SW480 (cell line): ENCODE measurements around the gene SLC26A4.
"Not testable (repeated sequence)": the region's sequence is repeated elsewhere in the genome, so short reads cannot be mapped to it uniquely, and the experiment has no call there.

Experiments
- DNase-seq: peaks from one replicate; pipeline ENCODE4 v3.0.0-alpha.2; 2016; ENCODE audit warnings: low spot score

Gene SLC26A4

DNA sequence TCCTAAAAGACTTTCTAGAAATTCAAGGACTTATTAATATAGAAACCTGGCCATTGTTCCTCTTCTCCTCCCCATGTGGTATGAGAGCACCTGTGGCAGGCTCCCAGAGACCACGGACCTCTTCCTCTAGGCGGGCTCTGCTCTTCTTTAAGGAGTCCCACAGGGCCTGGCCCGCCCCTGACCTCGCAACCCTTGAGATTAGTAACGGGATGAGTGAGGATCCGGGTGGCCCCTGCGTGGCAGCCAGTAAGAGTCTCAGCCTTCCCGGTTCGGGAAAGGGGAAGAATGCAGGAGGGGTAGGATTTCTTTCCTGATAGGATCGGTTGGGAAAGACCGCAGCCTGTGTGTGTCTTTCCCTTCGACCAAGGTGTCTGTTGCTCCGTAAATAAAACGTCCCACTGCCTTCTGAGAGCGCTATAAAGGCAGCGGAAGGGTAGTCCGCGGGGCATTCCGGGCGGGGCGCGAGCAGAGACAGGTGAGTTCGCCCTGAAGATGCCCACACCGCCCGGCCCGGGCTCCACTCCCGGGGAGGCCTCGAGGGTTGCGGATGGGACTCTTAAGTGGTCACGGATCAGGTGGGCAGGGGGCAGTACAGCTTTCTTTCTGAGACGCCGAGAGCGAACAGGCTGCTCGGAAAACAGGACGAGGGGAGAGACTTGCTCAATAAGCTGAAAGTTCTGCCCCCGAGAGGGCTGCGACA lies at the start of gene SLC26A4:
Gene SLC26A4, plus strand, starts transcription at position 448 of the 700 bp plus-strand sequence. CDS start 814 bp downstream, outside the sequence.
- DNase-seq: peak; percentile 65

DNA sequence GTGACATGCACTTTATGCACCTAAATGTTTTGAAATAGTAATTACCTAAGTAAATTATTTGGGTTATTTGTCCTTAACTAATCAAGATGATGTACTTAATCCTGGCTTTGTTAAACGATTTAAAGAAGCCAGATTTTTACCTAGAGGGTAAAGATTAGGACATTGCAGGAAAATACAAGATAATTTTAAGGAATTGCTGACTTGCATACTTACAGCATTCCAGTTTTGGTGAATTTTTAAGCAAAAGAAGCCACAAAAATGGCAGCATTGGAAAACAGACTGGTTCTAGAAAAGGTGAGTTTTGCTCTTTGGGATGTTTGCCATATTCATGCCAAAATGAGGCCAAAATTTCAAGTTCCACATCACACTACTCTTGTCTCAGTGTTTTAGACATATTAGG lies 47.2 kb upstream of the SLC26A4 start:
- no peak for DNase-seq

DNA sequence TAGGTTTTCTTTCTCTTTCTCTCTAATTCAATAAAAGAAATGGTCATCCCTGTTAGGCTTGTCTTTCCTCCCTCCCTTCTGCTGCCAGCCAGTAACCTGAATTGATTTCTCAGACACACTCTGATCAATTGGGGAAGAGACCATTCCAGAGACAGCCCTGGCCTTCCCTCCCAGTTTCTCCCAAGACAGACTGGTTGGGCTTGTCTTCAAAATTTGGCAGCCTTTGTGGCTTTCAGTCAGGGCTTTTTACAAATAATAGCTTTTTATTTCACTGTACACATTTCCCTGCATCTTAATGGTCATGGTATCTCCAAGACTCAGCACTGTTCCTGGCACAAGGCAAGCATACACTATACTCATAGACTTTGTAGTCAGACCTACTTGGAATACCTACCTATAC lies 46.7 kb upstream of the SLC26A4 start:
- DNase-seq: no peak

DNA sequence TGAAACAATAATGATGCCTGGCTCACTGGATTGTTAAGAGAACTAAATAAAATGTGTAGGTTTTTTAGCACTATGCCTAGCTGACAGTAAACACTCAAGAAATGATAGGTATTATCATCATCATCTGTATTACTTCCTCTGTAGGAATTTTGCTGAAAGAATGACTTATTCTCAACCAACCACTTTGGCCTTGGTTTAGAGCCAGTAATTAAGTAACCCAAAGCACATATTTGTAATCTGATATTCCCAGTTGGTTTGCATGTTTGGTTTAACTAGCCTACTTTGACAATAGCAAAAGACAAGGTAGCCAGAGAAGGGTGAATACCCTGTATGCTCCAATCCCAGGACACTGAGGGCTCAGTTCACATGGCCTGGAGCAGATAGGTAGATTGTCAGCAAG lies 46.2 kb upstream of the SLC26A4 start:
- no peak for DNase-seq

DNA sequence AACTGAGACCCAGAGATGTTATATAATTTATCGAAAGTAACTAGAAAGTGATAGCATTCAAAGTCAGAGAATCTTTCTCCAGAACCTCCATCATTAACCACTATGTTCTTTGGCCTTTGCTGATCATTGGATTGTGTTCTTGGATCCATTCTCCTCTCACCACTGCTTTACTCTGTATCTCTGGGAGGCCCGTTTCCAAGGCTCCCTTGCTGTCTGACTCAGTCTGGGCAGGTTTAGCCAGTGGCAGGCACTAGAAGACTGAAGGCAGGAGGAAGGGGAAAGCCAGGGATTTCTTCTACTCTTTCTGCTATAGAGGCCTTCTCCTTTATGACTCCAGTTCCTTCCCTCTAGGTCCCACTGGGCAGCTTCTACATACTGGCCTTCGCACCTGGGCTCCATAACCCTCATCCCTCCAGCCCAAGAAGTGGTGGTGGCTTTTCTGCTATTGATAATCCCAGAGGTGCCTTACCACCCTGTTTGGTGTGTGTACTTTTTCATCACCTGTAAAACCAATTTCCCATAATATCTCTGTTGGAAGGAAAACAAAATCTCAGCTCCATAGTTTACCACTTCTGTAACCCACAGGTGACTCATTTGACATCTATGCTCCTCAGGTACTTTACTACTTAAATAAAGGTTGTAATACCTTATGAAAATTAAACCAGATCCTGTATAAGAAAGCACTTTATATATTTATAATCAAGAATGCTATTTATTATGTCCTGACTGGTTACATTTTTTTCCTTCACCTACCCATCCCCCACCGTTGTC lies 44.5 kb upstream of the SLC26A4 start:
- DNase-seq: no peak

DNA sequence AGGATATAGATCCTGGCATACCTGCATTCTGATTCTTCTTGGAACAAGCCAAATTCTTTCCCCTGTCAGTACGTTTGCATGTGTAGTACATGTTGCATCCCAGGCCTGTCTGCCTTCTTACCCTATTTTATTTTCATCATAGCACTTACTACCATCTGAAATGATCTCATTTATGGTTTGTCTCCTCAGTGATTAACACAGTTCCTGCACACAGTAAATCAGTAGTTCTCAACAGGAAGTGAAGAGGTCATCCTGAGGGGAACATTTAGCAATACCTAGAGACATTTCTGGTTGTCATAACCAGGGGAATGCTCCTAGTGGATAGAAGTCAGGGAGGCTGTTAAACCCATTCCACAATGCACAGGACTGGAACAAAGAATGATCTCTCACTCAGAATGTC lies 38.2 kb upstream of the SLC26A4 start:
- DNase-seq: no peak

DNA sequence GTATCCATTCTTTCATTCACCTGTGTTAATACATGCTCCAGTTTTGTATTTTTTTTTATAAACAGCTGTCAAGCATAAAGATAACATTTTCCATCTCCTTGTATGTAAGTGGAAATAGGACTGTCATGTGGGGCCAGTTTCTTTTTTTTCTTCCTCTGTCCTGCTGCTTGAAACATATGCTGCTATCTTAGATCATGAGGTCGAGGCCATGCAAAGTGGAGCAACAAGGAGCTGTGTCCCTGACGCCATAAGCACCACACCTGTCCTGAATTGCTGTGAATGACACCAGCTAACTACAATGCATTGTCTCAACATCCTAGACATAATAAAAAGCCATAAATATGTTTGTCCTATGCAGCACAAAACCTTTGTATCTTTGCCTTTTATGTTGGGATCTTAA lies 37.7 kb upstream of the SLC26A4 start:
- DNase-seq: no peak

DNA sequence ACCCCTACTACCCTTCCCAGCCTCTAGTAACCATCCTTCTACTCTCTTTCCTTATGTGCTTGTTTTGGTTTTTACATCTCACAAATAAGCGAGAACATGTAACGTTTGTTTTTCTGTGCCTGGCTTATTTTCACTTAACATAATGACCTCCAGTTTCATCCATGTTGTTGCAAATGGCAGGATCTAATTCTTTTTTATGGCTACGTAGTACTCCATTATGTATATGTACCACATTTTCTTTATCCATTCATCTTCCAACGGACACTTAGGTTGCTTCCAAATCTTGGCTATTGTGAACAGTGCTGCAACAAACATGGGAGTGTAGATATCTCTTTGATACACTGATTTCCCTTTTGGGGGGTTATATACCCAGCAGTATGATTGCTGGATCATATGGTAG lies 33.6 kb upstream of the SLC26A4 start:
- no peak for DNase-seq

DNA sequence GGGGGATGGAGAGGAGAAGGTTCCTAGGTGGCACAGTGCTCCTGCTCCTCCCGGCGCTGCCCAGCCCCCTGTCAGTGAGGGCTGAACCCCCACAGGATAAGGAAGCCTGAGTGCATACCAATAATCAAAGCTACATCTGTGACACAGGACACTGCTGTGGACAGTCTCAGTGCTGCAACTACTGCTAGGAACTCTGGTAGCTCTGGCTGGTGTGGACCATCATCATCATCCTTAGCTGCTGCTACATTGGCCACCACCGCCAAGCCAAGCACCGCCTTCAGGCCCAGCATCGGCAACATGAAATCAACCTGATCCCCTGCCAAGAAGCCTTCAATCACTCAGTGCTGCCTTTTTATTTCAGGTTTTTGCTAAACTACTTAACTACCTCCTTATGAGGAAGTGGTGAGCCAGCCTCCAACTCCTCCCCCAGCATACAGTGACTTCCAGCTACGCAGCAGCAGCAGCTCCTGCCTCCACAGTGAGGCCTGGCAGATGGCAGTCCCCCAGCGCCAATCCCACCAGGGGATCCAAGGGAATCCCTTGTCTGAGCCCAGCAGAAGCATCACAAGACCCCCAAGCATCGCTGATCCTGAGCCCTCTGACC lies 32.1 kb upstream of the SLC26A4 start:
- DNase-seq: no peak

DNA sequence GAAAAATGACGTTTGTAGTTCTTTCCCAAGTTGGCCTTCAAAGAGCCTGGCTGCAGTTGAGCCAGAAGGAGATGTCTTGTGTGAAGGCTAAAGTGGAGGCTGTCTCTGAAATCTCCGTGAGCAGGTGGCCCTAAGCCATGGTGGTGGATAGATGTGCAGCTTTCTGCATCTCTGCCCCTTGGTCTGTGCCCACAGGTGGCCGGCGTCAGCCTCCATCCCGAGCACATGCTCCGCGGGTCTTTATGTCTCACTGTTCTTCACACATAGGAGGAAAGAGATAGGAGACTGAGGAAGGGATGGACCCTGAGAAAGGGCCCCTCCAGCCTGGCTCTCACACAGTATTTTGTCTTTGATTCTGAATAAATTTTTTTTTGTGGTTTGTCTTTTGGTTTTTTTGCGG lies 30.3 kb upstream of the SLC26A4 start:
- no peak for DNase-seq

DNA sequence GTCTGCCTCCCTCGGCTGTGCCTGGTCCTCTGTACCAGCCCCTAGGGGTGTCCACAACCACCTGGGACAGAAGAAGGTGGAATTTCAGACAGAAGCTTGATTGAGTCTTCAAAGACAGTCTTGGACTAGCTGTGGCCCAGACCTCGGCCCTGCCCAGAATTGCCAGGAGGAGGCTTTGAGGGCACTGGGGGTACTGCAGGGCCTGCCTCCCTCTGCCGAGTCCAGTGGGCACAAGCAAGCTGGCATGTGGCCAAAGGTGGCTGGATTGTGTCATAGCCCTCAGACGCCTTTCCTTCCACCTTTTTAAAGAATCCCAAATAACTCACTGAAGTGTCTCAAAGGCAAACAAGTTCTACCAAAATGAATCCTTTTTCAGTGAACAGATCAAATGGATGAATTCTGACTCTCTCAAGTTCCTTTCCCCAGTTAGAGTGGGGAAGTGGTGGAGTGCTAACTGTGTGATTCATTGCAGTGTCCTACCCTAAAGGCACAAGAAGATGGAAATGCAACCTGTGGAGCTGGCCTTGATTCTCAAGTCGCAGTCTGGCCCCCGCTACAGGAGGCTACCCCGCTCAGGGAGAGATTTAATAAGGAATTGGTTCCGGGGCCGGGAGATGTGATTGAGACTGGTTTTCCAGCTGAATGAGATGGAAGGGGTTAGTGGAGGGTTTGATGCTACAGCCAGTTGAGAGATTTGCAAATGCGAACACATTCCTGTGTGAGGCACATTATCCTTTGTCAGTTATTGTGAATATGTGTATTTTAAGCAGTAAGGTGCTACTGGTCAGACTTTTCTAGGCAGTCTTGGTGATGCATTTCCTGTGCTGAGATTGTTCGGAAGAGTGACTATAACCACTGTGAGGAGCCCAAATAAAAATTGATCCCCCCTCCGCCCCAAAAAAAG lies 28.8 kb upstream of the SLC26A4 start:
- DNase-seq: no peak

DNA sequence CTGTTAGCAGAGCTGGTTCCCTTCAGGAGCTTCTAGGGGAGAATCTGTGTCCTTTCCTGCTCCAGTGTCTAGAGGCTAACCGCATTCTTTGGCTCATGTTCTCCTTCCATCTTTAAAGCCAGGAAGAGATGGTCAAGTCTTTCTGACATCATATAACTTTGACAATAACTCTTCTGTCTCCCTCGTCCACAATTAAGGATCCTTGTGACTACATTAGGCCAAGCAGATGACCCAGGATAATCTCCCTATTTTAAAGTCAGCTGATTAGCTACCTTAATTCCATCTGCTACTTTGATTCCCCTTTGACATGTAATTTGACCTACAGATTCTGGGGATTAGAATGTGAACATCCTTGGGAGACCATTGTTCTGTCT lies 28.1 kb upstream of the SLC26A4 start:
- no peak for DNase-seq

DNA sequence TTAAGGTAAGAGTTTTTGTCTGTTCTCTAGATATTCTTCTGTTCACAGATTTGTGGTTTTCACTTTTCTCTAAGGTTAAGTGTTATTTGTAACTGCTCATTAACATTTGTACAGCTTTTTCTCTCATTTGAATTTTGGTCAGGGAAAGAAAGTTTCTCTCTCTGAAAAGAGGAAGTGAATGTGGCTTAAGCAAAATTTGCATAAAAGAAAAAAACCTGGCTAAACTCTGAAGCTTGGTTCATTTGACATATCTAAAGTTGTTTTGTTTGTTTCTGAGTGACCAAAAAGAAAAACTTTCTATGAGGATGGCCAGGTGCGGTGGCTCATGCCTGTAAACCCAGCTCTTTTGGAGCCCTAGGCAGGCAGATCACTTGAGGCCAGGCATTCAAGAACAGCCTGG lies 22.0 kb upstream of the SLC26A4 start:
- DNase-seq: no peak

DNA sequence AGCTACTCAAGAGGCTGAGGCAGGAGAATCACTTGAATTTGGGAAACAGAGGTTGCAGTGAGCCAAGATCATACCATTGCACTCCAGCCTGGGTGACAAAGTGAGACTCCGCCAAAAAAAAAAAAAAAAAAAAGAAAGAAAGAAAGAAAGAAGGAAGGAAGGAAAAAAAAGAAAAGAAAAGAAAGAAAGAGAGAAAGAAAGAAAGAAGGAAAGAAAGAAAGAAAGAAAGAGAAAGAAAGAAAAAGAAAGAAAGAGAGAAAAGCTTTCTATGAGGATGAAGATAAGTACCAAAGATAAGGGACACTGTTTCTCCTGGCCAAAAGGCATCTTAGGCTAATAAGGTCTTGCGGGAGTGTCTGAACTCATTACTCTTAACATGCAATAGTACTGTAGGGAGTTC lies 21.6 kb upstream of the SLC26A4 start:
- not testable (repeated sequence) for DNase-seq

DNA sequence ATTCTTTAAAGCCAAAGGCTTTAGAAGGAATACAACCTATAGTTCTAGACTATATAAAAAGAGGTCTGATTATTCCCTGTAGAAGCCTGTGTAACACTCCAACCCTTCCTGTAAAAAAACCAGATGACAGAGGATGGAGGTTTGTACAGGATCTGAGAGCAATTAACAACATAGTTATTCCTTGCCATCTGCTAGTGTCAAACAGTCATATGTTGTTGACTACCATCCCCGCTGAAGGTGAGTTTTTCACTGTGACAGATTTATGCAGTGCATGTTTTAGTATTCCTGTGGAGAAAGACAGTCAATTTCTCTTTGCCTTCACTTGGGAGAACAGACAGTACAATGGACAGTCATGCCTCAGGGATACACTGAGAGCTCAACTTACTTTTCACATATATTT lies 19.0 kb upstream of the SLC26A4 start:
- DNase-seq: no peak

DNA sequence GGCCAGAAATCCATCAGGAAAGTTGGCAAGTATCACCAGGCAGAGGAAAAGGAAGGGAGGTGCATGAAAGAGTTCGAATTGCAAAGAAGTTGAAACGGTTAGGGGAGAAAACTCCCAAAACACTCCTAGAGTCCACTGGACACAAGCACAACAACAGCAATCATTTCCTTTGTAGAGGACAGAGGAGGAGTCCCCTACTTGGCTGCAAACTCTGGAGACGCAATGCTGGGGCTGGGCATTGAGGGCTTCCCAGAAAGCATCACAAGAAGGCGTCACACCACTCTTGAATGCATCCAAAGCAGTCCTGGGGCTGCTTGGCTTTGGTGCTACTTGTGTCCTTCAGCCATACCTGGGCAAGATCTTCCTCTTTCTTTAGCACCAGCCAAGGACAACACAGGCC lies 18.1 kb upstream of the SLC26A4 start:
- DNase-seq: no peak

DNA sequence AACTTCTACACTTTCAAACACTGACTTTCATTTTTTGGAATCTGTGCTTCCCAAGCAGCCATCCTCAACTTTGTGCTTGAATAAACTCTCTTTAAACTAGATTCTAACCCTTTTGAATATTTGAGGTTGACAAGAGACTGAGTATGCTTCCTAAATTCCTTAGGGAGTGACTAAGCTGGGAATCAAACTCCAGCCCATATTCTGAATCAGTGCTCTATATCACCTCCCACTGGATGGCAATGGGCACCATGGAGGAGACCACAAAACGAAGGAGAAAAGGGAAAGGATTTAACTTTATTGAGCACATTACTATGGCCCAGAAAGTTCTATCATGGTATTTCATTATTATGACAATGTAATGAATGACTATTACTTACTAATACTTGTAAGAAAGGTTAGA lies 17.2 kb upstream of the SLC26A4 start:
- peak; percentile 66 for DNase-seq

DNA sequence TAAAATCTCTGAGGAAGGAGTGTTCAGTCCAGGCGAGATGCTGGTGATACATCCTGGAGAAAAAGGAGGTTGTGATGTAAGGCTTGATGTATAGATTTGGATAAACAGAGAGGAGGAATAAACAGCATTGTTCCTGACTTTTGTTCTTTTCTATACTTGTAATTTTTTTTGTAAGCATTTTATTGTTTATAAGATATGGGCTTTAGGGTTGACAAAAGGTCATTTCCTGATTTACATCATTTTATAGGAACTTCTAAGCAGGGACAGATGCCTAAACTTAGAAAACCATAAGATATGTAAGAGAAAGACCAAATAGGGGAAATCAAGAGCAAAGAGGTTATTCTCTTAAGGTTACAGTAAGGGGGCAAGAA lies 16.7 kb upstream of the SLC26A4 start:
- no peak for DNase-seq

DNA sequence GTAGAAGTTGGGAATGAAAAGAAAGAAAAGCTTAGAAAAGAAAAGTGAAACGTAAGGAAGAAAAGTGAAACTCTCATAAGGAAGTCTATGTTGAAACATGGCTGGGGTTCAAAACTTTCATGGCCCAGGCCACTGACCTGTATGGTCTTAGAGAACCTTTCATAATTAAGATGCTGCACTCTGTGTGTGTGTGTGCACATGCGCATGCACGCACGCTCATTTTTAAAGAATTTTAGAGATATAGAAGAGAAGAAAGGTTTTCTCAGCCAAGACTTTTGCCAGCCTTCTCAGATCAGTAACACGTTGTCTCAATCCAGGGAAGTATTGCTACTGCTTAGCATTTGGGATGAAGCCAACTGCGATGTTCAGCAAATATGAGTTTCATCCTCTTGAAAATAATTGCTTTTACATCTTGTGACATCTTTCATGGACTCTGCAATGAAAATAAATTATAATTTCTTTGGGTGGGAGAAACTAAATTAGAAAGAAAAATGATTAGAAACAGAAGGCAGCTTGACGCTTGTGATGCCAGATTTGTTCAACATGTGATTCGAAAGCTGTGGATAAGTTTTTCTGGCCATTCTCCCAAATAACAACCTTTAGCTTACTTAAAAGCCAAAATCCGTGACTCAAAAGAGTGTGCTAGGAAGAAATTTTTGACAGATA lies 16.2 kb upstream of the SLC26A4 start:
- no peak for DNase-seq

DNA sequence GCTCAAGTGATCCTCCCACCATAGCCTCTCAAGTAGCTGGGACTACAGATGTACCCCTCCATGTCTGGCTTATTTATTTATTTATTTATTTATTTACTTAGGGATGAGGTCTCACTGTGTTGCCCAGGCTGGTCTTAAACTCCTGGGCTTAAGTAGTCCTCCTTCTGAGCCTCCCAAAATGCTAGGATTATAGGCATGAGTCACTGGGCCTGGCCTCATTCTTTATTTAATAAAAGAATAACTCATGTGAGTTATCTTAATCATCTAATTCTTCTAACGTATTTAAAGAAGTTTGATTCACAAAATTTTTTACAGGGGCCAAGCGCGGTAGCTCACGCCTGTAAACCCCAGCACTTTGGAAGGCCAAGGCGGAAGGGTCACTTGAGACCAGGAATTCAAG lies 8.0 kb upstream of the SLC26A4 start:
- no peak for DNase-seq

DNA sequence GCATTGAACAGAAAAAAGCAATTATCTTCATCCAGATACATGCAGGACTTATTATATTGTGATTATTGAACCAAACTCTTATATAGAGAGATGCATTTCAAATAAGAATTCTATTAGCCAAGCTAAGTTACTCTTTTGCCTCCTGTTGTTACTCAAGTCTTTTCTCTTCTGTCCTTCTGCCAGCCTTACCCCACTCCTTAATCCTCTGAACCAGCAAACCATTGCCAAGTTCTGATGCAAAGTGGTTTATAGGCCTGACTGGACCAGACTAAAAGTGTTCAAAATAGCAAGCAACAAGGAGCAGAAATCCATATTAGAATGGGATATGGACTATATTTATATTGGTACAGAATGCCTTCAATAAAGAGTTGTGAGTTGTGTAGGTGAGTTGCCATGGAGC lies 2.2 kb upstream of the SLC26A4 start:
- no peak for DNase-seq

DNA sequence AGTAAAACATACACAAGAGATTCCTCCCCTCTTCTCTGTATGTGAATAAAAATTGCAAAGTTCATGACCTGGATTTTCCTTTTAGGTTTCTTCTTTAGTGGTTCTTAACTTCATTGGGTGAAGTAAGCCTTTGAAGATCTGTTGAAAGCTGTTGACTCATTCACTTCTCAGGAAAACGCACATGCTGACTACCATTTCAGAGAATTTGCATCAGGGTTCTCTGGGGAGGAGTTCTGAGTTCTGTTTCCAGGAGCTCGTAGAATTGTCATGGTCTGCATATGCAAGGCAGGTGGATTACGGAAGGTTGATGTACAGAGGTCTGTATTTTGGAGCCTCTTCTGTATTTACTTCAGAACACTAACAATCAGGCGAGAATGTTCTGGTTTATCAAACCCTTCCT lies 962 bp upstream of the SLC26A4 start:
- peak; percentile 89 for DNase-seq
